HepG2 (cell line): Measurements from ENCODE around the gene RABGGTA. TPM values are rescaled to one million over a fixed set of nuclear protein-coding genes. Genes with fewer than 3 reads are reported as not detected.

ENCODE experiments used
- EZH2 ChIP-seq: conservative IDR thresholded peaks from 2 replicates; pipeline ENCODE4 v1.6.1; 2012; ENCODE audit warnings: mild to moderate bottlenecking, low read depth, low read length, moderate library complexity
- GPN1 ChIP-seq: sonication (generic); formaldehyde crosslinking; IDR thresholded peaks from 2 replicates; pipeline ENCODE4 v1.5.1; 2020; ENCODE audit warnings: missing genetic modification reagents, borderline replicate concordance
- HNF4G ChIP-seq, 2 experiments: sonication (generic) in 1 of 2; formaldehyde crosslinking in 1 of 2; IDR thresholded peaks; 2 replicates each; pipeline versions ENCODE4 v1.4.0 to v1.6.1; 2011 to 2020; ENCODE audit warnings: borderline replicate concordance in 2 of 2, low read depth in 2 of 2, mild to moderate bottlenecking in 2 of 2, low read length in 1 of 2, missing genetic modification reagents in 1 of 2, moderate library complexity in 1 of 2
- PCBP2 ChIP-seq: fragments of 200-400 bp; formaldehyde crosslinking; optimal IDR thresholded peaks from 2 replicates; pipeline ENCODE3; 2018; ENCODE audit warnings: low read length, low read depth; ENCODE audit not compliant: poor library complexity, severe bottlenecking
- PRDM10 ChIP-seq: sonication (generic); formaldehyde crosslinking; IDR thresholded peaks from 2 replicates; pipeline ENCODE4 v1.4.0; 2020; ENCODE audit warnings: low read depth, missing genetic modification reagents
- SNAI1 ChIP-seq: sonication (generic); formaldehyde crosslinking; IDR thresholded peaks from 2 replicates; pipeline ENCODE4 v1.5.0; 2020; ENCODE audit warnings: mild to moderate bottlenecking, missing genetic modification reagents, borderline replicate concordance
- THYN1 ChIP-seq: sonication (generic); formaldehyde crosslinking; IDR thresholded peaks from 2 replicates; pipeline ENCODE4 v1.8.1; 2023; ENCODE audit warnings: low read depth, mild to moderate bottlenecking, moderate library complexity, missing genetic modification reagents, borderline replicate concordance
- ZBTB38 ChIP-seq: sonication (generic); formaldehyde crosslinking; IDR thresholded peaks from 2 replicates; pipeline ENCODE4 v1.5.1; 2020; ENCODE audit warnings: mild to moderate bottlenecking, missing genetic modification reagents
- ZBTB4 ChIP-seq: sonication (generic); formaldehyde crosslinking; IDR thresholded peaks from 2 replicates; pipeline ENCODE4 v1.4.0; 2020; ENCODE audit warnings: missing genetic modification reagents, mild to moderate bottlenecking, borderline replicate concordance
- ZBTB44 ChIP-seq: sonication (generic); formaldehyde crosslinking; IDR thresholded peaks from 2 replicates; pipeline ENCODE4 v1.4.0; 2020; ENCODE audit warnings: missing genetic modification reagents
- ZFP91 ChIP-seq: sonication (generic); formaldehyde crosslinking; IDR thresholded peaks from 2 replicates; pipeline ENCODE4 v1.9.0; 2022; ENCODE audit warnings: missing genetic modification reagents, mild to moderate bottlenecking, borderline replicate concordance
- ZNF350 ChIP-seq: sonication (generic); formaldehyde crosslinking; IDR thresholded peaks from 2 replicates; pipeline ENCODE4 v1.4.0; 2020; ENCODE audit warnings: mild to moderate bottlenecking, low read depth, missing genetic modification reagents, borderline replicate concordance
- ZNF468 ChIP-seq: sonication (generic); formaldehyde crosslinking; IDR thresholded peaks from 2 replicates; pipeline ENCODE4 v1.8.0; 2022; ENCODE audit warnings: mild to moderate bottlenecking, moderate library complexity, missing genetic modification reagents
- ZSCAN5A ChIP-seq: sonication (generic); formaldehyde crosslinking; IDR thresholded peaks from 2 replicates; pipeline ENCODE4 v1.8.0; 2022; ENCODE audit warnings: mild to moderate bottlenecking, missing genetic modification reagents, borderline replicate concordance
- polyA plus RNA-seq, 8 experiments: library from polyadenylated mRNA; depleted of rRNA in 3 of 8; stranded (reverse) in 7 of 8; unstranded in 1 of 8; fragments of >200 nt; fragmentation: Illumina TruSeq in 4 of 8; extraction: Trizol in 4 of 8; gene quantifications; 2 replicates each; pipeline versions ENCODE4 v1.2.1 to v1.2.3, GENCODE V29; 2011 to 2016; ENCODE audit warnings: low read depth in 4 of 8, missing spikeins in 1 of 8, mixed read lengths in 1 of 8; ENCODE audit not compliant: insufficient read depth in 1 of 8
- total RNA-seq, 5 experiments: library from RNA; depleted of rRNA; stranded (reverse); fragments of >200 nt; fragmentation: Illumina TruSeq; extraction: Trizol; gene quantifications; 2 replicates each; pipeline ENCODE4 v1.2.3, GENCODE V29; 2016; ENCODE audit warnings: low read depth in 1 of 5

Gene RABGGTA
- total and polyA plus RNA-seq, 2 of the 13 experiments (the other 11 are each of a cell fraction or from before 2014, with no cell fraction given) = 57.9 to 90.8 TPM

- no peak for TF ChIP-seq ZFP91 (CRISPR knock-in tag)
- no peak for TF ChIP-seq ZNF468 (CRISPR knock-in tag)
- TF ChIP-seq ZNF350 (CRISPR knock-in tag) = peak; percentile 98
- peak; percentile 83 for TF ChIP-seq ZBTB4
- peak; percentile 71; the same call in 1 of the 2 replicates for TF ChIP-seq ZBTB38 (CRISPR knock-in tag)
- TF ChIP-seq PCBP2 = peak; percentile 69
- TF ChIP-seq HNF4G (IDR thresholded peaks at IDR 0.05; ENCODE audit: borderline replicate concordance, low read depth, low read length) = peak; percentile 100
- peak; percentile 100 for TF ChIP-seq HNF4G (CRISPR knock-in tag; IDR thresholded peaks at IDR 0.05; ENCODE audit: borderline replicate concordance, low read depth)
- TF ChIP-seq ZBTB44 (CRISPR knock-in tag) = no peak
- no peak; the same call in 1 of the 2 replicates for TF ChIP-seq ZSCAN5A (CRISPR knock-in tag)
- peak; percentile 94 for TF ChIP-seq PRDM10 (CRISPR knock-in tag)
- no peak for TF ChIP-seq EZH2
- no peak for TF ChIP-seq GPN1 (CRISPR knock-in tag)
- 0 out of 2 replicates have a peak, but pooled peaks have one; percentile 91 for TF ChIP-seq THYN1 (CRISPR knock-in tag)
- TF ChIP-seq SNAI1 (CRISPR knock-in tag) = peak; percentile 91; the same call in 1 of the 2 replicates
These were observed 36.4 kb upstream of the RABGGTA start, which contains the start of gene CIDEB (continued) for GRCh38 chr14:24307575-24308341.
